DMS 273 treated with DMSO at 0.1 percent for 48 hours (cell line): ENCODE data around the gene MRPL30.
"Not testable (repeated sequence)": the region's sequence is repeated elsewhere in the genome, so short reads cannot be mapped to it uniquely, and the experiment has no call there.

Experiments
- DNase-seq: peaks from one replicate; lab custom pipeline; 2025; lab: John Stamatoyannopoulos, UW

MRPL30 gene

GRCh38 chr2:99184811-99185210, 3.8 kb downstream of the MRPL30 start:
- no peak for DNase-seq

- DNase-seq: no peak
Observed at GRCh38 chr2:99187011-99187410, 6.0 kb downstream of the MRPL30 start.

GRCh38 chr2:99188357-99188756, 7.4 kb downstream of the MRPL30 start:
- DNase-seq: no peak

GRCh38 chr2:99190548-99190947, 9.6 kb downstream of the MRPL30 start:
- DNase-seq: no peak

- not testable (repeated sequence) for DNase-seq
Observed at GRCh38 chr2:99192364-99192763, 11.4 kb downstream of the MRPL30 start.

- DNase-seq: no peak
Observed at GRCh38 chr2:99198103-99198841, 17.3 kb downstream of the MRPL30 start.

GRCh38 chr2:99200076-99200800, 19.3 kb downstream of the MRPL30 start:
- DNase-seq: no peak

GRCh38 chr2:99201959-99202678, 21.1 kb downstream of the MRPL30 start:
- DNase-seq: no peak

GRCh38 chr2:99205491-99205890, 24.5 kb downstream of the MRPL30 start:
- DNase-seq: no peak

GRCh38 chr2:99216096-99216495, 35.1 kb downstream of the MRPL30 start:
- no peak for DNase-seq

- no peak for DNase-seq
Observed at GRCh38 chr2:99217929-99218501, 37.0 kb downstream of the MRPL30 start.

GRCh38 chr2:99233177-99233576, 52.2 kb downstream of the MRPL30 start:
- DNase-seq: not testable (repeated sequence)

GRCh38 chr2:99238599-99238998, 57.6 kb downstream of the MRPL30 start:
- no peak for DNase-seq

GRCh38 chr2:99240431-99240830, 59.4 kb downstream of the MRPL30 start:
- no peak for DNase-seq

GRCh38 chr2:99242151-99242550, 61.2 kb downstream of the MRPL30 start:
- no peak for DNase-seq
